GM12891 (cell line): ENCODE data around the gene KLHL28.

Source experiments
- DNase-seq: peaks from one replicate; pipeline ENCODE4 v3.0.0; 2011; ENCODE audit warnings: low spot score; ENCODE audit not compliant: insufficient read length
- FAIRE-seq: peaks from 2 replicates; lab custom pipeline; 2011; peaks lifted over from hg19 to GRCh38; lab: Jason Lieb, UNC
- PAX5 ChIP-seq: IDR thresholded peaks from 2 replicates; pipeline ENCODE4 v1.6.1; 2011; ENCODE audit warnings: low read length, moderate library complexity, mild to moderate bottlenecking; ENCODE audit not compliant: insufficient read depth, severe bottlenecking
- POLR2A ChIP-seq: IDR thresholded peaks from 2 replicates; pipeline ENCODE4 v1.6.1; 2011; ENCODE audit warnings: low read depth, low read length, control low read depth
- POLR2AphosphoS5 ChIP-seq: IDR thresholded peaks from 2 replicates; pipeline ENCODE4 v1.6.1; 2011; ENCODE audit warnings: low read depth, low read length, control low read depth
- POU2F2 ChIP-seq: IDR thresholded peaks from 2 replicates; pipeline ENCODE4 v1.6.1; 2011; ENCODE audit warnings: low read depth, mild to moderate bottlenecking, control low read depth, low read length, moderate library complexity
- SPI1 ChIP-seq: IDR thresholded peaks from 2 replicates; pipeline ENCODE4 v1.6.1; 2011; ENCODE audit warnings: low read depth, low read length, control low read depth
- TAF1 ChIP-seq: IDR thresholded peaks from 2 replicates; pipeline ENCODE4 v1.6.1; 2011; ENCODE audit warnings: low read depth, low read length, control low read depth

The KLHL28 gene

GRCh38 chr14:44889595-44890471 is 71.9 kb downstream of the KLHL28 start:
- DNase-seq (no peak), FAIRE-seq (no peak)
- TF ChIP-seq POU2F2, result no peak
- TF ChIP-seq TAF1, result no peak
- no peak for TF ChIP-seq SPI1
- TF ChIP-seq POLR2AphosphoS5, result no peak
- no peak for TF ChIP-seq POLR2A
- TF ChIP-seq PAX5, result no peak

GRCh38 chr14:44887596-44887955 is 74.2 kb downstream of the KLHL28 start:
- TF ChIP-seq SPI1 (no peak), POLR2A (no peak), PAX5 (no peak), POLR2AphosphoS5 (no peak), POU2F2 (no peak), TAF1 (no peak)
- DNase-seq (no peak), FAIRE-seq (no peak)

- no peak for FAIRE-seq
- DNase-seq, result no peak
- no peak for TF ChIP-seq PAX5
- no peak for TF ChIP-seq SPI1
- TF ChIP-seq POLR2A, result no peak
- TF ChIP-seq POLR2AphosphoS5, result no peak
- TF ChIP-seq POU2F2, result no peak
- TF ChIP-seq TAF1, result no peak
Measured at GRCh38 chr14:44886860-44887595, 74.7 kb downstream of the KLHL28 start.

GRCh38 chr14:44880791-44881190 is 81.0 kb downstream of the KLHL28 start:
- FAIRE-seq, result no peak
- DNase-seq, result no peak
- TF ChIP-seq PAX5 (no peak), POU2F2 (no peak), POLR2AphosphoS5 (no peak), TAF1 (no peak), POLR2A (no peak), SPI1 (no peak)
